ENCODE measurements around the gene PHLPP2.

The PHLPP2 gene, protein sequence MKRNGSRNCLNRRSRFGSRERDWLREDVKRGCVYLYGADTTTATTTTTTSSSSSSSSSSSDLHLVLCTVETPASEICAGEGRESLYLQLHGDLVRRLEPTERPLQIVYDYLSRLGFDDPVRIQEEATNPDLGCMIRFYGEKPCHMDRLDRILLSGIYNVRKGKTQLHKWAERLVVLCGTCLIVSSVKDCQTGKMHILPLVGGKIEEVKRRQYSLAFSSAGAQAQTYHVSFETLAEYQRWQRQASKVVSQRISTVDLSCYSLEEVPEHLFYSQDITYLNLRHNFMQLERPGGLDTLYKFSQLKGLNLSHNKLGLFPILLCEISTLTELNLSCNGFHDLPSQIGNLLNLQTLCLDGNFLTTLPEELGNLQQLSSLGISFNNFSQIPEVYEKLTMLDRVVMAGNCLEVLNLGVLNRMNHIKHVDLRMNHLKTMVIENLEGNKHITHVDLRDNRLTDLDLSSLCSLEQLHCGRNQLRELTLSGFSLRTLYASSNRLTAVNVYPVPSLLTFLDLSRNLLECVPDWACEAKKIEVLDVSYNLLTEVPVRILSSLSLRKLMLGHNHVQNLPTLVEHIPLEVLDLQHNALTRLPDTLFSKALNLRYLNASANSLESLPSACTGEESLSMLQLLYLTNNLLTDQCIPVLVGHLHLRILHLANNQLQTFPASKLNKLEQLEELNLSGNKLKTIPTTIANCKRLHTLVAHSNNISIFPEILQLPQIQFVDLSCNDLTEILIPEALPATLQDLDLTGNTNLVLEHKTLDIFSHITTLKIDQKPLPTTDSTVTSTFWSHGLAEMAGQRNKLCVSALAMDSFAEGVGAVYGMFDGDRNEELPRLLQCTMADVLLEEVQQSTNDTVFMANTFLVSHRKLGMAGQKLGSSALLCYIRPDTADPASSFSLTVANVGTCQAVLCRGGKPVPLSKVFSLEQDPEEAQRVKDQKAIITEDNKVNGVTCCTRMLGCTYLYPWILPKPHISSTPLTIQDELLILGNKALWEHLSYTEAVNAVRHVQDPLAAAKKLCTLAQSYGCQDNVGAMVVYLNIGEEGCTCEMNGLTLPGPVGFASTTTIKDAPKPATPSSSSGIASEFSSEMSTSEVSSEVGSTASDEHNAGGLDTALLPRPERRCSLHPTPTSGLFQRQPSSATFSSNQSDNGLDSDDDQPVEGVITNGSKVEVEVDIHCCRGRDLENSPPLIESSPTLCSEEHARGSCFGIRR (N-terminal part only)

DNA sequence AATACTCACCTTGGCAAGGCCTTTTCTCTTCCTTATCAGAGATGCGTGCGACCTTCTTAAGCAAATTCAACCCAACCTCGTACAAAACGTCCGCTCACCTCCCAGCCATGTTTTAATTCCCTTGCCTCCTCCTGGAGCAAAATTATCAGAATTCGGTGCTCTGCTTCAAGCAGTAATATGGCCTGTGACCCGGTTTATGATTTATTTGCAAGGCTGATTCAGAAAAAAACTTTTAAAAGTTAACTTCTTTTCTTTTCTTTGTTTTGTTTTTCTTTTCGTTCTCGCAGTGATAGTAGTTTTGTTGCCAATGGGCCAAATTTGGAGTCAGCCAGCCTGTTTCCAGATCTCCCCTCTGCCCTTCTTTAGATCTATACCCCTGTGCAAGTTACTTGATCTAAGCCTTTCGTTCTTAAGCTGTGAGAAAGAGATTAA, at the start of gene PHLPP2:
Gene PHLPP2, minus strand, starts transcription at position 382 of the 432 bp plus-strand sequence. CDS start 9,906 bp downstream, outside the sequence.
- DNase-seq (ENCODE audit: extremely low read depth, low read depth) = no peak
- TF ChIP-seq CTCF (IDR thresholded peaks at IDR 0.05; ENCODE audit: low read depth, low read length) = no peak

DNA sequence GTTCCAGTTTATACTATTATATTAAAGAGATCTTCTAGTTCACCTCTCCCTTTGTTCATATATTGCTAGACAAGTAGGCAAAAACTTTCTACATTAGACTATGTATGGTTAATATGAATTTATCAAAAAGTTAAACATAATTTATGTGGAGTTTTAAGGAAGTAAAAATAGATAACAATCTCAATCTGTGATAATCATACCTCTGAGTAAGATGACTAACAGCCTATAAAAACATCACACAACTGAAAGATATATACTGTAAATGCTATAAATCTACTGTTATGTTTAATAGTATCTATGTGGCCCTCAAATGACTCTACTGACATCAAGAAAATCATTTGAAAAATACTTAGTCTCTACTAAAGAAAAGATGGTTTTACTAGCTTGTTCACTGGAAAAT, 47.1 kb upstream of the PHLPP2 start:
- no peak for DNase-seq (ENCODE audit: extremely low read depth, low read depth)
- TF ChIP-seq CTCF (IDR thresholded peaks at IDR 0.05; ENCODE audit: low read depth, low read length) = no peak

GRCh38 chr16:71769222-71769621, 44.7 kb upstream of the PHLPP2 start:
- no peak for DNase-seq (ENCODE audit: extremely low read depth, low read depth)
- TF ChIP-seq CTCF (IDR thresholded peaks at IDR 0.05; ENCODE audit: low read depth, low read length) = no peak

- TF ChIP-seq CTCF (IDR thresholded peaks at IDR 0.05; ENCODE audit: low read depth, low read length) = no peak
Observed at GRCh38 chr16:71767060-71767900, 42.8 kb upstream of the PHLPP2 start.

GRCh38 chr16:71762186-71762585, 37.7 kb upstream of the PHLPP2 start:
- TF ChIP-seq CTCF (IDR thresholded peaks at IDR 0.05; ENCODE audit: low read depth, low read length) = no peak
- no peak for DNase-seq (ENCODE audit: extremely low read depth, low read depth)

More at GRCh38 chr16:71767060-71767900, 42.8 kb upstream of the PHLPP2 start:
- no peak for DNase-seq (ENCODE audit: extremely low read depth, low read depth)

- TF ChIP-seq CTCF (IDR thresholded peaks at IDR 0.05; ENCODE audit: low read depth, low read length) = no peak
- DNase-seq (ENCODE audit: extremely low read depth, low read depth) = no peak
Observed at GRCh38 chr16:71761097-71761496, 36.6 kb upstream of the PHLPP2 start.
